ENCODE results near the gene CD68. TPM values are rescaled to one million over a fixed set of nuclear protein-coding genes. Genes with fewer than 3 reads are reported as not detected.

The CD68 gene
- total and polyA plus RNA-seq, 9 donors: 15.7 to 56.6 (median 36.9) TPM

- 36% methylated on average over 14 of the region's 16 CpGs for WGBS (ENCODE audit: insufficient coverage)
- Histone ChIP-seq H3K4me3 (ENCODE audit: low read length) (peak within 1 kb of the TSS; percentile 22), H3K9me3 (replicated peaks; ENCODE audit: control insufficient read depth, low read depth, low read length) (no peaks in the 10 kb centered on the region), H3K36me3 (ENCODE audit: control insufficient read depth, insufficient read depth, low read length) (peaks cover 11% of the 10 kb centered on the region), H3K27ac (ENCODE audit: low read length) (peak within 1 kb of the TSS; percentile 98), H3K27me3 (ENCODE audit: control insufficient read depth, insufficient read depth, low read length) (no peaks in the 10 kb centered on the region), H3K4me1 (ENCODE audit: control insufficient read depth, insufficient read depth, low read length) (peaks cover 53% of the 10 kb centered on the region)
- no peak for DNase-seq
Observed at GRCh38 chr17:7558544-7559319, 20.7 kb upstream of the CD68 start, which contains the start of gene TNFSF13. Gene TNFSF13 (plus strand): TSS chr17:7558750. CDS start chr17:7559040, 290 bp downstream.

GRCh38 chr17:7559320-7560171 is 19.9 kb upstream of the CD68 start:
- no peaks in the 10 kb centered on the region for H3K9me3 ChIP-seq (replicated peaks; ENCODE audit: control insufficient read depth, low read depth, low read length)
- 65% methylated on average over 7 of the region's 18 CpGs for WGBS (ENCODE audit: insufficient coverage)
- peaks cover 19% of the 10 kb centered on the region for H3K36me3 ChIP-seq (ENCODE audit: control insufficient read depth, insufficient read depth, low read length)
- H3K27ac ChIP-seq (ENCODE audit: low read length): peak overlapping the region; percentile 98
- H3K4me3 ChIP-seq (ENCODE audit: low read length): no peak overlapping the region
- H3K4me1 ChIP-seq (ENCODE audit: control insufficient read depth, insufficient read depth, low read length): peaks cover 56% of the 10 kb centered on the region
- no peak for DNase-seq
- no peaks in the 10 kb centered on the region for H3K27me3 ChIP-seq (ENCODE audit: control insufficient read depth, insufficient read depth, low read length)

- peak overlapping the region; percentile 83 for H3K4me3 ChIP-seq (ENCODE audit: low read length)
- peaks cover 28% of the 10 kb centered on the region for H3K36me3 ChIP-seq (ENCODE audit: control insufficient read depth, insufficient read depth, low read length)
- peak; percentile 72 for DNase-seq
- H3K9me3 ChIP-seq (replicated peaks; ENCODE audit: control insufficient read depth, low read depth, low read length): no peaks in the 10 kb centered on the region
- H3K4me1 ChIP-seq (ENCODE audit: control insufficient read depth, insufficient read depth, low read length): peaks cover 56% of the 10 kb centered on the region
- 6% methylated on average over 11 of the region's 22 CpGs for WGBS (ENCODE audit: insufficient coverage)
- no peaks in the 10 kb centered on the region for H3K27me3 ChIP-seq (ENCODE audit: control insufficient read depth, insufficient read depth, low read length)
- H3K27ac ChIP-seq (ENCODE audit: low read length): peak overlapping the region; percentile 98
Observed at GRCh38 chr17:7560172-7561027, 19.0 kb upstream of the CD68 start.

GRCh38 chr17:7561028-7561575 is 18.3 kb upstream of the CD68 start:
- WGBS (ENCODE audit: insufficient coverage): under 1% methylated on average over 19 of the region's 32 CpGs
- Histone ChIP-seq H3K4me1 (ENCODE audit: control insufficient read depth, insufficient read depth, low read length) (peaks cover 56% of the 10 kb centered on the region), H3K9me3 (replicated peaks; ENCODE audit: control insufficient read depth, low read depth, low read length) (no peaks in the 10 kb centered on the region), H3K36me3 (ENCODE audit: control insufficient read depth, insufficient read depth, low read length) (peaks cover 35% of the 10 kb centered on the region), H3K4me3 (ENCODE audit: low read length) (peak overlapping the region; percentile 83), H3K27ac (ENCODE audit: low read length) (peak overlapping the region; percentile 98), H3K27me3 (ENCODE audit: control insufficient read depth, insufficient read depth, low read length) (no peaks in the 10 kb centered on the region)
- peak; percentile 93 for DNase-seq

- peak within 1 kb of the TSS; percentile 83 for H3K4me3 ChIP-seq (ENCODE audit: low read length)
- H3K9me3 ChIP-seq (replicated peaks; ENCODE audit: control insufficient read depth, low read depth, low read length): no peaks in the 10 kb centered on the region
- H3K4me1 ChIP-seq (ENCODE audit: control insufficient read depth, insufficient read depth, low read length): peaks cover 56% of the 10 kb centered on the region
- DNase-seq: peak; percentile 97
- H3K27ac ChIP-seq (ENCODE audit: low read length): peak within 1 kb of the TSS; percentile 98
- peaks cover 41% of the 10 kb centered on the region for H3K36me3 ChIP-seq (ENCODE audit: control insufficient read depth, insufficient read depth, low read length)
- under 1% methylated on average over 75 of the region's 82 CpGs for WGBS (ENCODE audit: insufficient coverage)
- no peaks in the 10 kb centered on the region for H3K27me3 ChIP-seq (ENCODE audit: control insufficient read depth, insufficient read depth, low read length)
Observed at GRCh38 chr17:7561589-7562207, 17.7 kb upstream of the CD68 start, which contains the start of gene SENP3. Gene SENP3 (plus strand): TSS chr17:7561919. CDS start chr17:7563077, 1,158 bp downstream.

GRCh38 chr17:7562208-7562605 is 17.2 kb upstream of the CD68 start:
- Histone ChIP-seq H3K4me3 (ENCODE audit: low read length) (peak overlapping the region; percentile 83), H3K27me3 (ENCODE audit: control insufficient read depth, insufficient read depth, low read length) (no peaks in the 10 kb centered on the region), H3K4me1 (ENCODE audit: control insufficient read depth, insufficient read depth, low read length) (peaks cover 53% of the 10 kb centered on the region), H3K27ac (ENCODE audit: low read length) (peak overlapping the region; percentile 82), H3K9me3 (replicated peaks; ENCODE audit: control insufficient read depth, low read depth, low read length) (no peaks in the 10 kb centered on the region), H3K36me3 (ENCODE audit: control insufficient read depth, insufficient read depth, low read length) (peaks cover 45% of the 10 kb centered on the region)
- 1% methylated on average over 9 of the region's 28 CpGs for WGBS (ENCODE audit: insufficient coverage)
- DNase-seq: no peak

GRCh38 chr17:7563115-7563869 is 16.1 kb upstream of the CD68 start:
- no peaks in the 10 kb centered on the region for H3K27me3 ChIP-seq (ENCODE audit: control insufficient read depth, insufficient read depth, low read length)
- H3K4me3 ChIP-seq (ENCODE audit: low read length): no peak overlapping the region
- peaks cover 50% of the 10 kb centered on the region for H3K36me3 ChIP-seq (ENCODE audit: control insufficient read depth, insufficient read depth, low read length)
- no peak overlapping the region for H3K27ac ChIP-seq (ENCODE audit: low read length)
- no peak for DNase-seq
- WGBS (ENCODE audit: insufficient coverage): 91% methylated on average over 22 of the region's 30 CpGs
- H3K9me3 ChIP-seq (replicated peaks; ENCODE audit: control insufficient read depth, low read depth, low read length): no peaks in the 10 kb centered on the region
- peaks cover 42% of the 10 kb centered on the region for H3K4me1 ChIP-seq (ENCODE audit: control insufficient read depth, insufficient read depth, low read length)

GRCh38 chr17:7569571-7569970 is 9.9 kb upstream of the CD68 start:
- Histone ChIP-seq H3K27me3 (ENCODE audit: control insufficient read depth, insufficient read depth, low read length) (no peaks in the 10 kb centered on the region), H3K9me3 (replicated peaks; ENCODE audit: control insufficient read depth, low read depth, low read length) (no peaks in the 10 kb centered on the region), H3K27ac (ENCODE audit: low read length) (no peak overlapping the region), H3K36me3 (ENCODE audit: control insufficient read depth, insufficient read depth, low read length) (peaks cover 63% of the 10 kb centered on the region), H3K4me3 (ENCODE audit: low read length) (no peak overlapping the region), H3K4me1 (ENCODE audit: control insufficient read depth, insufficient read depth, low read length) (peaks cover 14% of the 10 kb centered on the region)
- no peak for DNase-seq
- WGBS (ENCODE audit: insufficient coverage): no CpG with 5 or more reads among the region's 5 CpGs

All from muscle of leg (tissue), 11 donors.